ENCODE results near the gene TMEM179.

GRCh38 chr14:104599446-104599845 lies 5.1 kb downstream of the TMEM179 start:
- TF ChIP-seq FOS (IDR thresholded peaks at IDR 0.05; ENCODE audit: borderline replicate concordance, insufficient read depth, low read length): no peak
- no peak for TF ChIP-seq CTCF (IDR thresholded peaks at IDR 0.05; ENCODE audit: extremely low read depth in 1 of 2, insufficient read depth in 1 of 2, low read depth in 1 of 2, low read length in 2 of 2)
- TF ChIP-seq EZH2 (IDR thresholded peaks at IDR 0.05; ENCODE audit: borderline replicate concordance, low read depth, low read length, severe bottlenecking): no peak

All from endothelial cell of umbilical vein (primary cell).